Measurements from ENCODE around the gene TMED7.

DNA sequence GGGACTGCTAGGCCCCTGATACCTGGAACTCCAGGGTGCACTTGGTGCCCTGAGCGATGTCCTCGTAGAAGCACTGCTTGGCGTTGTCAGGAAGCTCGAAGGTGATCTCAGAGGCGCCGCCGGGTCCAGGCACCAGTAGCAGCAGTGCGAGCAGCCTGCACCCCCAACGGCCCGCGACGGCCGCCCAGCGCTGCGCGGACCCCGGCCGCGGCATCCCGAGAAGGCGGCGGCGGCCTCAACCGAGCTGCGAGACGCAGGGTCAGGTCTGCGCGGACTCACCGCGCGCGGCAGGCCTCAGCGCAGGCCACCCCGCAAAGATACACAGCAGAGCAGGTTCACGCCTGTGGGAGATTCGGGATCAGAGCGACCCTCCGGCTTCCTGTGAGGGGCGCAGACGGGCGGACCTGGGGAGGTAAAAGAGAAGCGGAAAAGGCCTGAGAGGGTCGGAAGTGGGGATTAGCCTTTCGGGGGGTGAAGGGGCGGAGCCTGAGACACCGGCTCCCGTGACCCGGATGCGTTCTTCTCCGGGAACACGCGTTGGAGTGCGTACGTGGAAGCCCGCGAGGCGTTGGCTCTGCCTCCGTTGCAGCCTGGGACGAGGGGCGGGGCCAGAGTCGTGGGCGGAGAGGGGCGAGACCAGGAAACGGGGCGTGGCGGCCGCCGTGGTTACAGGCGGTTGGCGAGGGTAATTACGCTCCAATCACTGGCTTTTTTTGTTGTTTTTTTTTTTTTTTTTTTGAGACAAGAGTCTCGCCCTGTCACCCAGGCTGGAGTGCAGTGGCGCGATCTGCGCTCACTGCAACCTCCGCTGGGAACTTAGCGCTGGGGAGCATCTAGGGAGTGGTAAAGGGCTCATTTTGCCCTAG, at the start of gene TMED7:
- peak; percentile 86 for TF ChIP-seq TAF1 (conservative IDR thresholded peaks at IDR 0.05)
- TF ChIP-seq ZBTB33 (IDR thresholded peaks at IDR 0.05) = peak; percentile 92
- peak; percentile 20 for TF ChIP-seq CTCF (IDR thresholded peaks at IDR 0.05; ENCODE audit: low read depth, low read length, missing input control)
- TF ChIP-seq, protein P1, sequence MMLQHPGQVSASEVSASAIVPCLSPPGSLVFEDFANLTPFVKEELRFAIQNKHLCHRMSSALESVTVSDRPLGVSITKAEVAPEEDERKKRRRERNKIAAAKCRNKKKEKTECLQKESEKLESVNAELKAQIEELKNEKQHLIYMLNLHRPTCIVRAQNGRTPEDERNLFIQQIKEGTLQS (IDR thresholded peaks at IDR 0.05) = peak; percentile 12
- peak; percentile 47 to 56 for TF ChIP-seq RAD21 (IDR thresholded peaks at IDR 0.05)
- TF ChIP-seq, protein P2, sequence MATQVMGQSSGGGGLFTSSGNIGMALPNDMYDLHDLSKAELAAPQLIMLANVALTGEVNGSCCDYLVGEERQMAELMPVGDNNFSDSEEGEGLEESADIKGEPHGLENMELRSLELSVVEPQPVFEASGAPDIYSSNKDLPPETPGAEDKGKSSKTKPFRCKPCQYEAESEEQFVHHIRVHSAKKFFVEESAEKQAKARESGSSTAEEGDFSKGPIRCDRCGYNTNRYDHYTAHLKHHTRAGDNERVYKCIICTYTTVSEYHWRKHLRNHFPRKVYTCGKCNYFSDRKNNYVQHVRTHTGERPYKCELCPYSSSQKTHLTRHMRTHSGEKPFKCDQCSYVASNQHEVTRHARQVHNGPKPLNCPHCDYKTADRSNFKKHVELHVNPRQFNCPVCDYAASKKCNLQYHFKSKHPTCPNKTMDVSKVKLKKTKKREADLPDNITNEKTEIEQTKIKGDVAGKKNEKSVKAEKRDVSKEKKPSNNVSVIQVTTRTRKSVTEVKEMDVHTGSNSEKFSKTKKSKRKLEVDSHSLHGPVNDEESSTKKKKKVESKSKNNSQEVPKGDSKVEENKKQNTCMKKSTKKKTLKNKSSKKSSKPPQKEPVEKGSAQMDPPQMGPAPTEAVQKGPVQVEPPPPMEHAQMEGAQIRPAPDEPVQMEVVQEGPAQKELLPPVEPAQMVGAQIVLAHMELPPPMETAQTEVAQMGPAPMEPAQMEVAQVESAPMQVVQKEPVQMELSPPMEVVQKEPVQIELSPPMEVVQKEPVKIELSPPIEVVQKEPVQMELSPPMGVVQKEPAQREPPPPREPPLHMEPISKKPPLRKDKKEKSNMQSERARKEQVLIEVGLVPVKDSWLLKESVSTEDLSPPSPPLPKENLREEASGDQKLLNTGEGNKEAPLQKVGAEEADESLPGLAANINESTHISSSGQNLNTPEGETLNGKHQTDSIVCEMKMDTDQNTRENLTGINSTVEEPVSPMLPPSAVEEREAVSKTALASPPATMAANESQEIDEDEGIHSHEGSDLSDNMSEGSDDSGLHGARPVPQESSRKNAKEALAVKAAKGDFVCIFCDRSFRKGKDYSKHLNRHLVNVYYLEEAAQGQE (IDR thresholded peaks at IDR 0.05) = peak; percentile 81
